GM23338 (cell line): ENCODE measurements around the gene CSF2. TPM values are rescaled to one million over a fixed set of nuclear protein-coding genes. Genes with fewer than 3 reads are reported as not detected.
"Not testable (repeated sequence)": the region's sequence is repeated elsewhere in the genome, so short reads cannot be mapped to it uniquely, and the experiment has no call there.

Experiments used
- ATAC-seq: fragments of 200-7000 bp; cut with Tn5 transposase; 3 replicates; pipeline ENCODE4 v1.9.1; 2020
- DNase-seq: peaks from one replicate; pipeline ENCODE4 v3.0.0-alpha.2; 2015; ENCODE audit warnings: low spot score
- H2AFZ ChIP-seq: fragments of 200-600 bp; sonication (generic); 2 replicates; pipeline ENCODE4 v1.8.0; 2016; ENCODE audit warnings: antibody characterized with exemption, mild to moderate bottlenecking, moderate library complexity
- H3F3A ChIP-seq: fragments of 200-600 bp; sonication (generic); replicated peaks from 2 replicates; pipeline ENCODE4 v1.8.0; 2017; ENCODE audit warnings: antibody characterized with exemption, mixed run types, low read depth
- H3K27ac ChIP-seq: fragments of 200-600 bp; sonication (generic); 2 replicates; pipeline ENCODE4 v1.6.1; 2016; ENCODE audit warnings: low read depth
- H3K27me3 ChIP-seq: fragments of 200-600 bp; sonication (generic); 2 replicates; pipeline ENCODE4 v1.8.0; 2016; ENCODE audit warnings: mild to moderate bottlenecking, mixed run types, moderate library complexity; ENCODE audit not compliant: insufficient read depth
- H3K36me3 ChIP-seq: fragments of 200-600 bp; sonication (generic); 2 replicates; pipeline ENCODE4 v1.8.0; 2016; ENCODE audit warnings: mild to moderate bottlenecking; ENCODE audit not compliant: insufficient read depth
- H3K4me1 ChIP-seq: fragments of 200-600 bp; sonication (generic); 2 replicates; pipeline ENCODE4 v1.8.0; 2016; ENCODE audit warnings: mild to moderate bottlenecking, moderate library complexity; ENCODE audit not compliant: insufficient read depth
- H3K4me2 ChIP-seq: fragments of 200-600 bp; sonication (generic); 2 replicates; pipeline ENCODE4 v1.7.1; 2017; ENCODE audit warnings: mixed run types
- H3K4me3 ChIP-seq: fragments of 200-600 bp; sonication (generic); 2 replicates; pipeline ENCODE4 v1.6.1; 2016; ENCODE audit warnings: mixed run types
- H3K79me2 ChIP-seq: fragments of 200-600 bp; sonication (generic); replicated peaks from 2 replicates; pipeline ENCODE4 v1.8.0; 2017; ENCODE audit warnings: mild to moderate bottlenecking; ENCODE audit not compliant: insufficient read depth
- H3K9me2 ChIP-seq: fragments of 200-600 bp; sonication (generic); 2 replicates; pipeline ENCODE4 v1.8.0; 2017; ENCODE audit not compliant: insufficient read depth
- H4K20me1 ChIP-seq: fragments of 200-600 bp; sonication (generic); replicated peaks from 2 replicates; pipeline ENCODE4 v1.8.0; 2017; ENCODE audit warnings: mild to moderate bottlenecking; ENCODE audit not compliant: insufficient read depth
- H3K27ac Mint-ChIP-seq: 2 replicates; pipeline ENCODE4 v1.8.0; 2020; ENCODE audit warnings: inconsistent platforms, mild to moderate bottlenecking, moderate library complexity, mixed read lengths
- H3K27me3 Mint-ChIP-seq: 3 replicates; pipeline ENCODE4 v1.8.0; 2022; ENCODE audit warnings: low read depth, mild to moderate bottlenecking, moderate library complexity, mixed read lengths, inconsistent platforms; ENCODE audit not compliant: insufficient read depth, poor library complexity
- H3K36me3 Mint-ChIP-seq: 3 replicates; pipeline ENCODE4 v1.8.0; 2021; ENCODE audit warnings: low read depth, mild to moderate bottlenecking, inconsistent platforms, moderate library complexity, mixed read lengths
- H3K4me1 Mint-ChIP-seq: 3 replicates; pipeline ENCODE4 v1.8.0; 2020; ENCODE audit warnings: mild to moderate bottlenecking, inconsistent platforms, mixed read lengths
- H3K4me3 Mint-ChIP-seq: 3 replicates; pipeline ENCODE4 v1.8.0; 2021; ENCODE audit warnings: moderate library complexity, mild to moderate bottlenecking, inconsistent platforms, mixed read lengths
- H3K9me3 Mint-ChIP-seq: 3 replicates; pipeline ENCODE4 v1.8.0; 2020; ENCODE audit warnings: moderate library complexity, mild to moderate bottlenecking, inconsistent platforms, mixed read lengths
- CREB1 ChIP-seq: fragments of 250-450 bp; sonication (Bioruptor Pico); IDR thresholded peaks from 2 replicates; pipeline ENCODE4 v1.5.0; 2020; ENCODE audit warnings: low read depth, mild to moderate bottlenecking, moderate library complexity
- NANOG ChIP-seq: IDR thresholded peaks from 2 replicates; pipeline ENCODE4 v1.6.1; 2016; ENCODE audit warnings: antibody characterized with exemption, borderline replicate concordance
- STAT1 ChIP-seq: IDR thresholded peaks from one replicate; pipeline ENCODE4 v1.6.1; 2016; ENCODE audit warnings: antibody characterized with exemption; ENCODE audit not compliant: unreplicated experiment
- ZNF114 ChIP-seq: fragments of 250-450 bp; sonication (Bioruptor Pico); IDR thresholded peaks from 2 replicates; pipeline ENCODE4 v1.5.0; 2020; ENCODE audit warnings: mild to moderate bottlenecking, moderate library complexity
- ZNF331 ChIP-seq: fragments of 250-450 bp; sonication (Bioruptor Pico); IDR thresholded peaks from 2 replicates; pipeline ENCODE4 v1.5.0; 2020; ENCODE audit warnings: low read depth, mild to moderate bottlenecking, moderate library complexity
- ZNF462 ChIP-seq: fragments of 250-450 bp; sonication (Bioruptor Pico); IDR thresholded peaks from 2 replicates; pipeline ENCODE4 v1.5.0; 2020; ENCODE audit warnings: mild to moderate bottlenecking, moderate library complexity
- polyA plus RNA-seq: library from polyadenylated mRNA; unstranded; fragments of >200 nt; fragmentation: Nextera tagmentation; extraction: Ambion mirVana; gene quantifications from 2 replicates; pipeline ENCODE4 v1.2.1, GENCODE V29; 2016
- total RNA-seq: library from RNA; depleted of rRNA; stranded (reverse); fragments of >200 nt; shearing (Covaris generic); gene quantifications from 2 replicates; pipeline ENCODE4 v1.2.3, GENCODE V29; 2014

The CSF2 gene
- total and polyA plus RNA-seq, 2 experiments from 2014 or later: not detected

- TF ChIP-seq CREB1 (CRISPR knock-in tag): no peak
- TF ChIP-seq ZNF331: no peak
- no peak for TF ChIP-seq ZNF114
- no peak for TF ChIP-seq STAT1
- no peak for TF ChIP-seq ZNF462 (CRISPR knock-in tag)
- no peak for TF ChIP-seq NANOG
Measured at GRCh38 chr5:132116072-132116471, 42.5 kb downstream of the CSF2 start.

GRCh38 chr5:132116909-132117489 is 43.4 kb downstream of the CSF2 start:
- not testable (repeated sequence) for H3K4me1 ChIP-seq, H3K27me3 ChIP-seq, H3K79me2 ChIP-seq, H3K27me3 Mint-ChIP-seq, H3K4me1 Mint-ChIP-seq, H3K27ac Mint-ChIP-seq, H4K20me1 ChIP-seq, H3K36me3 ChIP-seq, H3K27ac ChIP-seq, H3K4me3 Mint-ChIP-seq, H3K4me3 ChIP-seq, H3F3A ChIP-seq, ATAC-seq, H3K9me3 Mint-ChIP-seq, H3K36me3 Mint-ChIP-seq
- TF ChIP-seq ZNF462 (CRISPR knock-in tag): peak; percentile 74; the same call in 1 of the 2 replicates
- Histone ChIP-seq H2AFZ (peak overlapping the region; percentile 64), H3K9me2 (peaks cover 11% of the 10 kb centered on the region; the same call in 1 of the 2 replicates), H3K4me2 (peak overlapping the region; percentile 51; the same call in 1 of the 2 replicates)
- DNase-seq: peak; percentile 52

More at GRCh38 chr5:132116072-132116471, 42.5 kb downstream of the CSF2 start:
- no peak overlapping the region; the same call in 1 of the 2 replicates for H2AFZ ChIP-seq
- no peaks in the 10 kb centered on the region for H3K27me3 Mint-ChIP-seq
- H3K4me3 ChIP-seq: no peak overlapping the region
- H3K9me3 Mint-ChIP-seq: no peaks in the 10 kb centered on the region; the same call in 2 of the 3 replicates
- H3F3A ChIP-seq: no peaks in the 10 kb centered on the region
- H3K9me2 ChIP-seq: peaks cover 11% of the 10 kb centered on the region; the same call in 1 of the 2 replicates
- no peak overlapping the region for H3K27ac Mint-ChIP-seq
- no peaks in the 10 kb centered on the region for H3K27me3 ChIP-seq
- H3K79me2 ChIP-seq: no peaks in the 10 kb centered on the region
- peaks cover 2% of the 10 kb centered on the region; the same call in 2 of the 3 replicates for H3K4me1 Mint-ChIP-seq
- ATAC-seq (no peak), DNase-seq (no peak)
- H3K27ac ChIP-seq: no peak overlapping the region
- no peak overlapping the region for H3K4me2 ChIP-seq
- no peak overlapping the region for H3K4me3 Mint-ChIP-seq
- H3K36me3 ChIP-seq: no peaks in the 10 kb centered on the region
- H3K36me3 Mint-ChIP-seq: no peaks in the 10 kb centered on the region
- no peaks in the 10 kb centered on the region for H4K20me1 ChIP-seq
- H3K4me1 ChIP-seq: peaks cover 5% of the 10 kb centered on the region; the same call in 1 of the 2 replicates
